Ramos (cell line): ENCODE measurements around the gene RTP4.

Source experiments
- in situ Hi-C: fragments of 300-500 bp; cut with MboI; formaldehyde crosslinking; loops from one replicate; pipeline ENCODE4 v1.14.3; 2022; ENCODE audit warnings: low sequenced_read_pairs; ENCODE audit not compliant: unreplicated experiment

Gene RTP4, protein sequence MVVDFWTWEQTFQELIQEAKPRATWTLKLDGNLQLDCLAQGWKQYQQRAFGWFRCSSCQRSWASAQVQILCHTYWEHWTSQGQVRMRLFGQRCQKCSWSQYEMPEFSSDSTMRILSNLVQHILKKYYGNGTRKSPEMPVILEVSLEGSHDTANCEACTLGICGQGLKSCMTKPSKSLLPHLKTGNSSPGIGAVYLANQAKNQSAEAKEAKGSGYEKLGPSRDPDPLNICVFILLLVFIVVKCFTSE

DNA sequence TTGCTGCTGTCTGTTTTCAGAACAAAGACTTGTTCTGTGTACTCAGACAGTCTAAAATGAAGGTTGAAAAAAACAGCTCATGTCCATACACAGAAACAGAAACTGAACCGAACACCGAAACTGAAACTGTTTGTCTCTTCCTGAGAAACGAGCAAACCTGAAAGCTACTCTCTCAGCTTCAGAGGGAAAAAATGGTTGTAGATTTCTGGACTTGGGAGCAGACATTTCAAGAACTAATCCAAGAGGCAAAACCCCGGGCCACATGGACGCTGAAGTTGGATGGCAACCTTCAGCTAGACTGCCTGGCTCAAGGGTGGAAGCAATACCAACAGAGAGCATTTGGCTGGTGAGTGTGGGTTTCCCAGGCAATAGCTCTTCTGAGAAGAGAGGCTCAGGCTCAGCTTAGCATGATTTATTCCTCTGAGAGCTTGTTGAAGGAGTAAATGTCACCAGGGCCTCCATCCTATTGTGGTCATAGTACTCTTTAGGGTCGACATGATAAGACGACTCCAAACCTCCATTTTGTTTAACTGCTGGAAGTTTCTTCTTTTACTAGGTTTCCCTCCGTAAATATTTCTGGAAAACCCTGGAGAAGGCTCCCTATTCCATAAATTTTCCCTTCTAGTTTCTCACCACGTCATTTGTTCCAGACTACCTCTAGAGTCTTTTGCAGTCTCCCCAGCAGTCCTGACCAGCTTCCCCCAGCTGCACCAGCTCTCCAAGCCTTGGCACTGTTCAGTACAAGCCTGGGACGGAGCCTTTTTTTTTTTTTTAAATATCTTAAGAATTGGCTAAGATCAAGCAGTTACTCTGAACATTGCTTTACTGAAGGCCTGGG lies at the start of gene RTP4:
Gene RTP4, plus strand, starts transcription at position 135 of the 838 bp plus-strand sequence. Its CDS starts 57 bp downstream, at position 192.
- in situ Hi-C loops = no loop called here

DNA sequence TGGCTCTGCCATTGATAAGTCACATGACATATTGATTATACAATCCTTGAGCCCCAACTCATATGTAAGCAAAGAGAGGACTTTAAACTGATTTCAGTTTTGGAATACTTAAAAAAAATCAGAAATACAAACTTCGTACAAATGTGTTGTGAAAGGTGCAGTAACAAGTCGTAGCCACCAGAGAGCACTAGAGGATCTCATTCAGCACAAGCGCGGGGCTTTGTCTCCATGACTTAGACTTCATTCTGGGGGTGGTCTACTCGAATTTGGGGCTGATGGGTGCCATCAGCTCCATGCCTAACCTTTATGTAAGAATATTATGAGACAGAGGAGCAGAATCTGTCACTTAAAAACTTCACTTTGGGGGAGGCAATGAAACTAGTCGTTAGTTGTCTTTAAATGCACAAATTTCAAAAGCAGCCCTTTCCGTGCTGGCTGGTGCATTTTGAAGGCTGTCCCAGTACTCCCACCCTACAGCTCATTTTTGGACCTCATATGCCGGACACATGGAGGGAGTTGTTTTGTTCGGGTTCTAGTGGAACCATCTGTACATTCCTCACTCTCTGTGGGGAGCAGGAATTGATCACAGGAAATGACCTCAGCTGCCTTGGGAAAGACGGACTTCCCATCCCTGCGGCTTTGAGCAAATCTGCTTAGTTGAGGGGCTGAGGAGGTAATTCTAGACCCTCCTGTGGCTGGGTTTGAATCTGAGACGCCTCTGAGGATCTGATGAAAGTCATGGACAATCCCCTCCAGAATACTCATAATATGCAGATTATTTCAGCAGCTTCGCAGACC lies 49.2 kb upstream of the RTP4 start:
- in situ Hi-C loops = loop anchor here (5.0 to 25.0 kb wide), 3 partner anchors 363 to 1833 kb away; no protein-coding TSS in a partner anchor

DNA sequence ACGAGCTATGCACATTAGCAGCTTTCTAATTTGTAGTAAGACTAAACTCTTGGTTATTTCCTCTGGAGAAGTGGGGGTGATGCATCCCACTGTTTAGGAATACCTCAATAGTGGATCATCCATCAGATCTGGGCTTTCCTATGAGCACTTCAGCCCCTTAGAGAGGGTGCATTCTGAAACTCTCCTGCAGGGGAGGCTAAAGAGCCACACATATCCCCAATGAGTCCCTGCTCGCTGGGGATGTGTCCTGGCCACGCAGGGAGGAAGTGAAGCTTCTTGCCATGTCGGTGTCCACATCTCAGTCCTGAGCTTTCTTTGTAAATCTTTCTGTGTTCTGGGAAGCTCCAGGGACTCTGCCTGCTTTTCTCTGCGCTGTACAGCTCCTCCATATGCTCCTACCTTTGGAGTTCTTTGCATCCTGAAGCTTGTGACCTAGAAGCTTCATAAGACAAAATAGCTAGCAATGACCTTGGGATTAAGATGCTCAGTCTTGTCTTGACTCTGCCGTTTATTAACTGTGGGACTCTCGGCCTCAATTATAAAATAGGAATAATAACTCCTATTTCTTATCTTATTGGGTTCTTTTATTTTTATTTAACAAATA lies 48.4 kb upstream of the RTP4 start:
- in situ Hi-C loops = loop anchor here (5.0 to 25.0 kb wide), 3 partner anchors 362 to 1832 kb away; no protein-coding TSS in a partner anchor

DNA sequence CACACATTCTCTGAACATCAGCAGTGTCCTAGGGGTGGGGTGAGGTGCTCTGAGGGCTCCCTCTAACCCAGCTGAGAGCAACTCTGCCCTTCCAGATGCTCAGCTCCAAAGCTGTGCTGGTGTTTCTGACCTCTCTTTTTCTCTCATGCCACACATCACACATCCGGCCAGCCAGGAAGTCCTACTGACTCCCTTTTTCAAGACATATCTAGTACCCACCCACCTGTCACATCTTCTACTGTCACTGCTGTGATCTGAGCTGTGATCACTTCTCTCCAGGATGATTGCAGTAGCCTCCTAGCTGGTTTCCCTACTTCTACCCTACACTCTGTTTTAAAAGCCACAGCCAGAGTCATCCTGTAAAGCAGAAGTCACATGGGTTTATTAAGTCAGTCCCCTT lies 46.4 kb upstream of the RTP4 start:
- in situ Hi-C loops = loop anchor here (25.0 kb wide), 1 partner anchor 1691 kb away; no protein-coding TSS in a partner anchor

DNA sequence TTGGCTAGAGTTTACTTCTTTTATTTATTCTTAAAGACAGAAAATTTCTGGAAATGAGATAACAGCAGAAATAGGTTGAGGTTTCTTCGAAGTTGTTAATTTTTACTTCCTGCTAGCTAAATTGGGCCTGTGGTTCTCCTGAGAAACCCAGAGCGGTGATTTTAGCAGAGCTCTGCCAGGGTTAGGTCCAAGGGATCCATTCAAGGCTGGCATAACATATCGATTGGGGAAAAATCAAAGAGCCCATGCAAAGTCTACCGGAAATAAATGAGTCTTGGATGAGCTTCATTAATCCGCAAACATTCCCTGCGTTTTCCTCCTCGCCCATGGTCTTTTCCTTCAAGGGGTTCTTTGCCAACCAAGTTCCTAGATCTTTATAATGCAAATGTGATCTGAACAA lies 45.9 kb upstream of the RTP4 start:
- in situ Hi-C loops = loop anchor here (25.0 kb wide), 1 partner anchor 1690 kb away; no protein-coding TSS in a partner anchor

DNA sequence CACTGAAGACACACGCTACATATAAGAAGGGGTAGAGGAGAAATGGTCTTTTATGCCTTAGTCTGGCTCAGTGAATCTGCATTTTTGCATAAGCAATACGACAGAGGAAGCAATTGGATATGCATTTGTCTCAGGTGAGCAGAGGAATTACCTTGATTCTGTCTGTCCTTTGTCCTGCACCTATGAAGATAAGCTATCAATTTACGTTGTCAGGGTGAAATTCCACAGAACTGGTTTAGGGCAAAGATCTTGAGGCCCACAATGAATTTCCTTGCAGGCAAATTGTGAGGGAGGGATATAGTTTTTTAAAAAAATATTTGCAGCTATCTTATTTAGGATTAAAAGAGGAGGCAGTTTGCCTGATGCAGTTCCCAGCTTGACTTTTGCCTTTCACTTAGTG lies 45.1 kb upstream of the RTP4 start:
- in situ Hi-C loops = loop anchor here (25.0 kb wide), 1 partner anchor 1689 kb away; no protein-coding TSS in a partner anchor

DNA sequence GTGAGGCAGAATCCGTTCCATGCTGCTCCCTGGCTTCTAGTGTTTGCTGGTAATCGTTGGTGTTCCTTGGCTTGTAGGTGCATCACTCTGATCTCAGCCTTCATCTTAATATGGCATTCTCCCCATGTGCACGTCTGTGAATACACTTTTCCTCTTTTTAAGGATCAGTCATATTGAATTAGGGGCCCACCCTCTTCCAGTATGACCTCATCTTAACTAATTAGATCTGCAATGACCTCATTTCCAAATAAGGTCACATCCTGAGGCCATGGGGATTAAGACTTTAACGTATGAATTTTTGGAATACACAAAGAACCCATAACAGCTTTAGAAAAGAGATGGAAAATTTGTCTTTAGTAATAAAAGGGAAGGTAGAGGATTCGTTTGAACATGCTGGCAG lies 42.6 kb upstream of the RTP4 start:
- in situ Hi-C loops = no loop called here

DNA sequence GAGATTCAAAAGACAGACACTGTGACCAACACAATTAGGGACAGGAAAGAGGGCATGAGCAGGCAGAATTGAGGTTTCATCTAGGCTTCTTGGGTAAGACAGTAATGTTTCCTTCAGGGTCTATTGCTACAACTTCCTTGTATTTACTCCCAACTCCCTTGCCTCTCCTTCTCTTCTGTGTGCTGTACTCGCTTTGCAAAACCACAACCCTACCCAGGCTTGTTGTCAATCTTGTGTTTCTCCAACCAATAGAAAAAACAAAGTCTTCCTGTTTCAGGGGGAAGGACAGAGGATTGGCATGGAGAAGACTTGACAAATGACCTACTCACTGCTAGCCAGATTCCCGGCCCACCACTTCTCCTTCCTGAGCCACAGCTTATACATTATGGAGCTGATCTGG lies 40.3 kb upstream of the RTP4 start:
- in situ Hi-C loops = no loop called here

DNA sequence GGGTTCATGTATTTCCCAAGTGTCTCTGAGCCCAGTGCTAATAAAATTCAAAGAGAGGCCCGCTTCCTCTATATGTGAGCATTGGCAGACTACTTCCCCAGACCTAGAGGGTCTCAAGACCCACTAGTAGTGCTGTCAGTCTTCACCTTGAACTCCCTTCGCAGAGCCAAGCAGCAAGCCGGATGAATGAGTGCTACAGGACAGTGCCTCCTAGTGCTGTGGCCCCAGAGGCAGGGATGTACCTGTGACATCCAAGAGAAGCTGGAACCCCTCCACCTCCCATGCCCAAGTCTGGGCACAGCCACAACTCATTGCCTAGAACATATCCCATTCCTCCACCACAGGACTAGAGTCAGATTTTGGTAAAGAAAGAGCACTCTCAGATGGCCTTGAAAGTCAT lies 39.5 kb upstream of the RTP4 start:
- in situ Hi-C loops = no loop called here

DNA sequence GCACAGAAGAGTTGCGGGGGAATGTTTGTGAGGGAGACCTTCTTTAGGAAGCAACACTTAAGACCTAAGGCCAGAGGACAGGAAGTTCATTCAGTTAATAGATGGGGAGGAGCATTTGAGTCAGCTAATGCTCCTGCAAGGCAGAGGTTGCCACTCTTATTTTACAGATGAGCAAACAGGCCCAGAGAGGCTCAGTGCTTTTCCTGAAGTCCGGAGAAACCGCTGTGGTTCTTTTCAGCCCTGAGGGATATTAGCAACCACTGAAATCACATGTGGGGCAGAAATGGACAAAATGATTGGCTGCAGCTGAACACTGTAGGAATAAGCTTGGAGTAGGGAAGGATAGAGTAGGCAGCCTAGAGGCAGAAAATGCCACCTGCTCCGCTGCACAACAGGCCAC lies 33.3 kb upstream of the RTP4 start:
- in situ Hi-C loops = no loop called here

DNA sequence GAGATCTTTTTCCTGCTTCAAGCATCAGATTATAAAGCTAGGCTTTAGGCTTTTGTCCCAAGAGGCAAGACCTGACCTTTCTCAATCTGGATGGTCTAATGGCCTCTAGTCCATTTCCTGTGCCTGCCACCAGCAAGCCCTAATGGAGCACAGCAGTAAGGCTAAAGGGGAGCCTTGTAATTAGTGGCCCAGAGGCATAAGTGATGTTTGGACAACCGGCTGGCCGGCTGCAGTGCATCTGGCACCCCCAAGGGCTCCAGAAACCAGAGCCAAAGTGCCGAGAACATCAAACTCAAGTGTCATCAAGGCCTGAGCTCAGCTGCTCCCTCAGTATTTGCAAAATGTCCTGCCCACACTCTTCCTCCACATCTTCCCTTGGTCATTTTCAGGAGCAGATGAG lies 31.9 kb upstream of the RTP4 start:
- in situ Hi-C loops = no loop called here

DNA sequence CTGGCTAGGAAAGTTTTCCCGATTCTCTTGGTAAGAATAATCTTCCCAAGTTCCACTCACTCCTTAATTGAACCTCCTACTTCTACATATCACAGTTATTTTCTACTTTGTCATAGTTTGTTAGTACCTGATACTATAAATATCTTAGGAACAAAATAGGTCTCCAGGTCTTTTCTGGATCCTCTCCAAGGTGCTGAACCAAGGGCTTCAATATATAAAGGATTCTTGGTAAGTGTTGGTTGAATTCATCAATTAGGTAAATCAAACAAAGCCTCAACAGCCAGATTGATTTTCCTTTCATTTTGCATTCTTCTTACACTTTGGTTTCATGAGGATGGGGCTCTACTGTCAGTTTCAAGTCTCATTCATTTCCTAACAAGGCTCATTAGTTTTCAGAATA lies 27.6 kb upstream of the RTP4 start:
- in situ Hi-C loops = no loop called here

DNA sequence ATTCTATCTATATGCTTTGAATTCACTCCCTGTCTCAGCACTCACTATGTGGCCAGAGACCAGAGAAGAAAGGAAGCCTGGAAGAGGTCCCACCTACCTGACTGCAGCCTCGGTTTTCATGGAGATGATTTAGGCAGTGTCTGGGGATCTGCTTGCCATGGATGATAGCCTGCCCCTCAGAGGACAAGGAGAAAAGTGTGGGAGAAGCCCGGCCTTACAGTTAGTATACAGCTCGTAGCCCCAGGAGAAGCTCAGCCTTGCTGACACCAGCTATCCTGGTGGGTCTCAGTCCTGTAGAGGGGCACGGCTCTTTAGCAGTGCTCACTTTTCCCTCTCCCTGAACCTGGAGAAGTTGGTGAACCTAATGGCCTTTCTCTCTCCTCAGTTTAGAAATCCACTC lies 25.9 kb upstream of the RTP4 start:
- in situ Hi-C loops = no loop called here

DNA sequence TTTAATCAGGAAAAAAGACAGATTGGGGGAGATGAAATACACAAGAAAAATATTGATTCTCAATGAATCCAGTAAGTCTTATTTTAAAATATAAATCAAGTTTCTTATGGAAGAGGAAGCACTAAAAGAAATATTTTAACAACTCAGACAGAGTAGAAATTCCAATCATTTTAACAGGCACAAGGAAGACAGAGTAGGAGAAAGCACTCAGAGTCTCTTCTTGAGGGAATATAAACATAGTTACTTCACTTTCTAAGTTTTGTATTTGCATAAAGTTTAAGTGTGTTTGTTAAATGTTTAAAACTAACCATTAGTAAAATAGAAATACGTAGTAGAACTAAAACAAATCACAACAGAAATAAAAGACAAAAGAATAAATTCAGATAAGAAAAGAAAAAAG lies 24.5 kb upstream of the RTP4 start:
- in situ Hi-C loops = no loop called here

DNA sequence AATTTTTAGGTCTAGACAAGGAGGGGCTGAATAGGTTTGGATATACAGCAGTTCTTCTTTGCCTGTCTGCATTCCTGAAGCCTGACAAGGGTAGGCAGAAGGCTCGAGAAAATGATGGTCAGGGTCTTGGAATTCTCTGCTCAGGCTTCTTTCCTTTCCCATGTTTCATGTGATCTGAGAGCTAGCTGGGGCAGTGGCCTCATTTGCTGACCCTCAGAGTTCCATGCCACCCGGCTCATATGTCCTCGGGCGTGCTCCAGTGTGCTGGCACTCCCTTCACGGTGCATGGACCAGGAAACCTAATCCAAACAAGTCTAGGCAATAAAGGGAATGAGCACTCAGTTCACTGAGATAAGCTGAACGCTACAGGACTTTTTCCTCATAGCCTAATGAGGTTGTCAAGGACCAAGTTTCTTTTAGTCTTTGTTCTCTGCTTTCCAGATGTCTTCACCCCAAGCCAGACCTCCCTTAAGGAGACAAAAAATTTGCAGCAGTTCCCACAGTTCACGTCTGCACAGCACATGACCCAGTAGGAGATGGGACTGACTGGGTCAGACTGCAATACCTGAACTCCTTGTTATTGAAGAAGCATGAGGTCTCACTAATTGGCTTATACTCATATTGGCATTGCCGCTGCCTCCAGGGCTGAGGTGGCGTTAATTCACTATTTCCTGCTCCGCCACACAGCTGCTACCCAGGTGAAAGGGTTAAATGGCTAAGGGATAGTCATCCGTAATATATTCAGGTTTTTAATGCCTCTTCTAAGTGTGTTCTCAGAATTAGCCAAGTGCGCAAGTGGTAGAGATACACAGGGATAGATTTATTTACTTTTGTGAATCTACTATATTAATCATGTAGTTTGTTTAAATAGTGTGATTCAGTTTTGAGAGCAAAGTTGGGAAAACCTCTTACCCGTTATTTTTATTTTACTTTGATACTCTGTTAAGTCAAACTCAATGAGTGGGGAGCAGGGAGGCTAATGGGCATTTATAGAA lies 15.3 kb upstream of the RTP4 start:
- in situ Hi-C loops = no loop called here

DNA sequence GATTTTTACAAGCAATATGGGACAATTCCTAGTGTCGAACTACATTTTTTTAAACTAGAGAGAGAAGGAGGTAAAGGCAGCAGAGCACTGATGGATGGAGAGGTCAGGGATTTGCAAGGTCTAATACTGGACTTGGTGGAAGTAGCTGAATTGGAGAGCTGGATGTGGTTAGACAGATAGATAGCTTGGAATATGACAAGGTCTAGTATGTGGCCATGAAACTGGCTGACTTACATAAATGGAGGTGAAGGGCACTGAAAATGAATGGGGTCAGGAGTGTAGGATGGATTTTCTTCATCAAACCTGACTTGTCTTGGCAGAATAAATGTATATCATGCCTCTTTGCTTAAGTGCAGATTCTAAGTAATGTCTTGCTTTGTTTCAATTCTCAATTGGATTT lies 10.1 kb upstream of the RTP4 start:
- in situ Hi-C loops = no loop called here

DNA sequence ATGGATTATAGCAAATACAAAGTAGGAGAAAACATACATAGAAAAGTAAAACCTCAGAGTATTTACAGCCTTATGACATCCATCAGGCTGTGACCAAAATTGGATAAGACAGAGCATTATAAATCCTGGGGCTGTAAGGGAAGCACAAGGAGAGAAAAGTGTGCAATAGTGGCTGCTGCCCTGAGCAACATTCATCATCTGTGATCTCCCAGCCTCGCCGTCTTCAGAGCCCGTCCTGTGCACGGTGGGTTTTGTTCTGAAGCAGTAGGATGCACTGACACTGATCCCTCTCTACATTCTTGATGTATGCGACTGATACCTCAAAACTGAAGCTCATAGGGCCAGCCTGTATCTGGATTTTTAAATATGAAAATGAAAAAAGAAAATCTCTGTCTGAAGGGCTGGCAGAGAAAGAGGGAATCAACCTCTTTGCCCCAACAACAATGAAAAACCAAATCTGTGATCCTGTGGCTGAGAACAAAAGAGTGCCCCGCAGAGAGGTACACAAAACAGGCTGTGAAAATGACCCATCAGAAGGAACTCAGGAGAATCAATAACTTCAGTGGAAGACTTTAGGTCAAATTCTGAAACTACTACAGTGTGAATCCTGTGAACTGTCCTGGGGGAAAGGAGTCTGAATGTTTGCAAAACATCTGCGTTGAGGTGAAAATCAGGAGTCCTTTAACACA lies 8.2 kb upstream of the RTP4 start:
- in situ Hi-C loops = no loop called here

DNA sequence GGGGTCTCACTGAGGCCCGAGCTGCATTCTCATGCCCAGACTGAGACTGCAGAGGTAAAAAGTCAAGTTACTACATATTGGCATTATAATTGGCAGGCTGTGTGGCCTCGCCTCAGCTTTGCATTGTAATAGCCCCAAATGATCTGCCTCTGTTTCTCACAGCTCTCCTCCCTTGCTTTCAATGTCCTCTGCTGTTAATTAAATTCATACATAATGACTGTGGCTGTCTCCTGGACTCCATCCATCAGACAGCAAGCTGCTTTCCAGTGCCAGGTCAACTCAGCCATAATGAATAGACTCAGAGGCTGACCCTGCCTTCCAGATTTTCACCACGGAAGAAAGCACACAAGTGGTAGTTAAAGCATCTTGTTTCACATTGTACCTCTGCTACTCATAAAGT lies 7.6 kb upstream of the RTP4 start:
- in situ Hi-C loops = no loop called here

DNA sequence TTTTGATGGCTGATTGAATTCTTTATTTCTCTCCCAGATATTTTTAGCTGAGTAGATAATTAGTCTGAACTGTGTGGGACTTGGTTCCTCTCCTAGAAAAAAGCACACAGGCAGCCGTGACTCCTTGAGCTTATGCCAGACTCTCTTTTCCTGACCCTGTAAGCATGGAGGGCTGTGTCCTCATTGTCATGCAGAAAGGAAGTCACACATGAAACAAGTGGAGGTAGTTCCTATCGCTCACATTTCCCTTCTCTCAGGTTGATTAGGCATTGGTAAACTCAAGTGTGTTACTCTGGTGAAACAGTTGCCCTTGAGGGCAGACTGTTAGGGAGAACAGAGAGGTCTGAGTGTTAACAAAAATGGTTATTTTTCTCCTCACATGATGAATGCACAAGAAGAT lies 6.3 kb upstream of the RTP4 start:
- in situ Hi-C loops = no loop called here
